GM19023 (cell line): Measurements from ENCODE around the gene EP400.
A peak's percentile ranks its signal among the peaks of the same experiment; 100 is the strongest.

Source experiments
- ATAC-seq: cut with Tn5 transposase; IDR thresholded peaks from one replicate; pipeline ENCODE4 v1.9.1; 2021; ENCODE audit warnings: mild to moderate bottlenecking, moderate library complexity; ENCODE audit not compliant: unreplicated experiment

The EP400 gene

GRCh38 chr12:131949431-131950181 is at the start of gene EP400:
EP400 (plus strand) TSS chr12:131949942; CDS start chr12:131960620, 10,678 bp downstream.
- ATAC-seq: peak; percentile 84

DNA sequence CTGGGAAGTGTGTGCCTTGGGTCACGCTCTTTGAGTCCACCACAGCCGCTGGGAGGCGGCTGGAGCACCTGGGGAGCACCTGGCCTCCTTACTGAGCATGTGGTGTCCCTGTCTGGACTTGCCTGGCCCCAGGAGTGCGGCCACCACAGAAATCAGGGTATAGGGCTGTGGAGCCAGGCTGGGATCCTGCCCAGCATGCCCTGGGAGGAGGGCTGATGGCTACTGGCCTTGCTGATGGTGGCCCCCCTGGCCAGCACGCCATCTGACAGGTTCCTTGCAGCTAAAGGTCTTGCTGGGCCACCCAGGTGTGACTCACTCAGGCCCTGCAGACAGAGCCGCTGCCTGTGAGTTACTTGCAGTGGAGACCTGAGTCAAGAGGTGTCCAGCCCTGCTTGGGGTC is 49.3 kb upstream of the EP400 start:
- ATAC-seq: no peak

- ATAC-seq: no peak
These were observed 48.1 kb upstream of the EP400 start for GRCh38 chr12:131901431-131902331.

DNA sequence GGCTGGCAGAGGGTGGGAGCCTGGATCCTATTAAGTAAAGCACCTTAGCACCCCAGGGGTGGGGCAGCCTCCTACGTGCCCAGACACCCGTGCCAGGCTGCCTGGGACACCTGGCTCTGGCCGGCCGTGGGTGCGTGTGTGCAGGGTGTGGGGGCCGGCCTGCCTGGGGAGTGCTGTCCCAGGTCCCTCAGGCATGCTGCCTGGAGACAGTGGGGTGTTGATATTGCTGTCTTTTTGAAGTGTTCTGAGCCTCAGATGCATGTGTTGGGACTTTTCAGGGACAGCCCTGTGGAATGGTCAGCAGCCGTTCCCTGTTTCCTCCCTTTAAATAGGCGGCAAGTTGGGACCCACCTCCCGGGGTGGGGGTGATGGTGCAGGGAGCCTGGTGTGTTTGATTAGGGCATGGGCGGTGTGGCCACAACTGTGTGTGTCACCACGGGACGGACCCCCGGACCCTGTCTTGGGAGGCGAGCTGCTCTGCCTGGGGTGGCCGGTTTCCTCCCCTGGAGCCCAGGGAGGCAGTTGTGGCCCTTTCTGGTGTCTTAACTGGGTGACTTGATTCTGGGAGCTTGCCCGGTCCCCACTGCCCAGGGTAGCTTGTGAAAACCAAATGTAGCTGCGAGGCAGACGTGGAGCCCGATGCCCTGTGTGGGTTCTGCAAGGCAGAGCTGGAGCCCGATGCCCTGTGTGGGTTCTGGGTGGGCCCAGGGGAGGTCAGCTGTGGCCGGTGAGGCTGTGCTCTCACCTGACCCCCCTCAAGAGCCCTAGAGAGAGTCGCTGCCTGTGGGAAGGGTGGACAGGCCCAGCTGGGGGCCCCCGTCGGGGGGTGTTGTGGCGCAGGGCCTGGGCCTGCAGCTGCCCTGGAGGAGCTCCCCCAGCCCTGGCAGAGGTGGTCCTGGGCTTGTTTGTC is 47.2 kb upstream of the EP400 start:
- no peak for ATAC-seq

DNA sequence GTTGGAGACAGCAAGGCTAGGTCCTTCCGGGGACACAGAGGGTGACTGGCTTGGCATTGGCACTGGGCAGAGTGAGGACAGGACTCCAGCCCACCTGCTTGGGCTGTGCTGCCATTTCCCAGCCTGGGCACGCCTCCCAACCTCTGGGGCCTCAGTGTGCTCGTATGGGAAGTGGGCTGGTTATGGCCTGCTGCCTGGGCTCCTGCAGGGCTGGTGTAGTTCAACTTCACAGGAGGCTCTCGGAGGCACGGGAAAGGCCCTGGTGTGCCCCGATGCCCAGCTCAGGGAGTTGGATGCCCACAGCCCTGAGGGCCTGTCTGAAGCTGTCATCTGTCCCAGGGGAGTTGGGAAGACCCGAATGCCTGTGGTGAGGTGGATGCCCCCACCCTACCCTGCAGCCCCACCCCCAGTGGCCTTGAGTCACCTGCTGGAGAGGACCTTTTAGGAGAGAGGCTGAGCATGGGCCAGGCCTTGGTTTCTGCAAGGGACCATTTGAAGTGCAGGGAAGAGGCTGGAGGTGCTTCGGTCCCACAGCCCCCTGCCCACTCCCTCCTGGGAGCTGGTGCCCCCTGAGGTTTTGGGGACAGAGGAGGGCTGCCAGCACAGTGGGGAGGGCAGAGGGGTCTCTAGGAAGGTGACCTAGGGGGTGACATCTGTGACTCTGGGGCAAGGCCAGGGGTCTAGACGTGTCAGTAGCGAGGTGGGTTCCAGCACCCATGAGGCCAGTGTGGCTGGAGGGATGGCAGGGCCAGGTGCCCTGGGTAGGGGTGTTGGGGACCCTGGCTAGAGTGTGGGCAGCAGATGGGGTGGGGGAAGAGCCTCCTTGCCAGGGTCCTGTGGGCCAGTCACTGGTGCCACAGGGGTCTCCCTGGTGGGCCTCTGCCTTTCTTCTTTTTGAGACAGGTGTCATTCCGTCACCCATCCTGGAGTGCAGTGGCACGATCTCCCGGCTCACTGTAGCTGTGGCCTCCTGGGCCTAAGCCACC is 46.2 kb upstream of the EP400 start:
- no peak for ATAC-seq

- no peak for ATAC-seq
These were observed 45.4 kb upstream of the EP400 start for GRCh38 chr12:131904346-131904745.

DNA sequence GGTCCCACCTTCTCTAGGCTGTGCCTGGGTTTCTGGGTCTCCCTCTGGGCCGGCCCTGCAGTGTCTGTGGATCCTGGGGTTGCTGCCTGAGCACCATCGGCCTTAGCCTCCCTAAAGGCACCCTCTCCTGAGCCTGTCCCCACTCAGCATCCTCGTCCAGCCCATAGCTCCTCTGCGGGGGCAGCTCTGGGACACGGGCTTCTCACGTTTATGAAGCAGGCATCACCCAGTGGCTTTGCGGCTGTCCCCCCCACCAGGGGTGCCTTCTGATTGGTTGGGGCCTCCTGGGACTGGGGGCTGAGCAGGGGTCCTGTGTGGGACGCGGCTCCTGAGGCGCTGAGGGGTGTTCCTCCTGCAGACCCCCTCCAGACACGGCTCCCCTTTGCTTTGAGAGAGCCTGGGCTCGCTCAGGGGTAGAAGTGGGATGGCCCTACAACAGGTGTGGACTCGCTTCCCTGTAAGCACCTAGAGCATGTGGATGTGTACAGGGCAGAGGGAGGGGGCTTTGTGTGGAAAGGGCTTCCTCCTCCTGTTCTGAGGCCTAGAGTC is 44.6 kb upstream of the EP400 start:
- ATAC-seq: no peak

DNA sequence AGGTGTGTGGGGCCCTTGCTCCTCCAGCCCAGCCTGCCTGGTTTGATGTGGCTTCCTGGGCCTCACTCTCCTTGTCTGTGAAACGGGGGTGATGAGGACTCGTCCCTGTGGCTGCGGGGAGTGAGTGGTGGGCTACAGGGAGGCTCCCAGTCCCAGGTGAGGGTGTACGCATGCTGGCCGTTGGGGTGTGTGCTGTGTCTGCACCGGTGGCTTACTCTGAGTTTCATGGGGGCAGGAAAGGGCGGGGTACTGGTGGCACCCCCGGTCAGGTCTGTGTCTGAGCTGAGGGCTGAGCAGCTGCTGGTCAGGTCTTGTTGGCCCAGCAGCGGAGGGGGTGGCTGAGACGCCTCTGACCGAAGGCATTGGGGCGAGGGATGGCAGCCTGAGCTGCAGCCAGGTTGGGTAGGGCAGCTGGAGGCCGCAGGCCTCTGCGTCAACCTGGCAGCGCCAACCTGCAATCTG is 44.1 kb upstream of the EP400 start:
- ATAC-seq: no peak

DNA sequence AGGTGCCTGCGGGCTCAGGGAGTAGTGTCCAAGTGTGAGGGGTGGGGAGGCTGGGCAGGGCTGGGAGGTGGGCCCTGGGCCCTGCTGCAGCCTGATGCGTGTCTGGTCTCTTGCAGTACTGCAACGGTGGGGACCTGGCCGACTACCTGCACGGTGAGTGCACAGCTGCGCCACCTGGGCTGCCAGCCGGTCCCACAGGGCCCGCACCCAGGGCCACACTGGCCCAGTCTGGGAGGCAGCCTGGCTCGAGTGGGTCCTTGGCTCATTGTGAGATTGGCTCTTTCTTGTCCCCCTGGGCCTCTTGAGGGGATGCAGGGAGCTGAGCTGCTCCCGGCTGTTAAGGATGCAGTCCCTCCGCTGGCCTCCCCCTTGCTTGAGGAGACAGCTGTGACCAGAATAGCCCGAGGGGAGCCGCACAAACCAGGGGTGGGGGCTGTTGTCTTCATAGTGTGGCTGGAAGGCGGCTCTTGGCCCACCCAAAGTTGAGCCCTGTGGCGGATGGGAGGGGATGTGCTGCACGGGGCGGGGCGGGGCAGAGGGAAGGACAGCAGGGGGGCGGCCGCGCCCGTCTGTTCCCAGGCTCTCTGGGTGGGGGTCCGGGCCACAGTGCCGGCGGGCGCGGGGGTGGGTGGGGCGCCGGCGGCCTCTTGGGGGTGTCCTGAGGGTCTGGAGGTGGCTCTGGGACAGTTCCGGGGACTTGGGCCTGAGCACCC is 42.2 kb upstream of the EP400 start:
- ATAC-seq: no peak

- no peak for ATAC-seq
These were observed 41.4 kb upstream of the EP400 start for GRCh38 chr12:131908092-131909080.

DNA sequence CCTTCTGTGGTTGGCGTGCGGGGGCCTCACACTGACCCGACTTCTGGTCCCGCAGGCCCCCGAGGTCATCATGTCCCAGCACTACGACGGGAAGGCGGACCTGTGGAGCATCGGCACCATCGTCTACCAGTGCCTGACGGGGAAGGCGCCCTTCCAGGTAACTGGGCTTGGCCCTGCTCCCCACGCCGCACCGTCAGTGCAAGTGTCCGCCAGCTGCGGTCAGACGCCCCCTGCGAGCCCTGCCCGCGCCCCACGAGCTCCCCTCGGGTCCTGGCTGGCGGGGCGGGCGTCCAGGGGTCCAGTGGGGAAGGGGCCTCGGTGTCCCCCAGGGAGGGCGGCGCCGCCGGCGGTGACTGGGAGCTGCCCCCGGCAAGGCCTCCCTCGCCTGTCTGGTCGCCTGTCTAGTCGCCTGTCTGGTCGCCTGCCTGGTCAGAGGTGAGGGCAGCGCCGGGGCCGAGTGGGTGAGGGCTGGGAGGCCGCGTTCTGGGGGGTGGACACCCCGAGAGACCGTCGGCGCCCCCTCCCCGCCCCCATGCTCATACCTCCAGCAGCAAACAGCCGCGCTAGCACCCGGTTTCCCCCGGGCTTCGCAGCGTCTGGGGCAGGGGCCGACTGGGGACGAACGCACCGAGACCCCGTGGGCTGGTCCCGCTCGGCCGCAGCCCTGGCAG is 40.5 kb upstream of the EP400 start:
- ATAC-seq: no peak

- ATAC-seq: no peak
These were observed 40.0 kb upstream of the EP400 start for GRCh38 chr12:131909752-131910219.

- no peak for ATAC-seq
These were observed 39.3 kb upstream of the EP400 start for GRCh38 chr12:131910302-131911027.

- no peak for ATAC-seq
These were observed 38.6 kb upstream of the EP400 start for GRCh38 chr12:131911028-131911650.

DNA sequence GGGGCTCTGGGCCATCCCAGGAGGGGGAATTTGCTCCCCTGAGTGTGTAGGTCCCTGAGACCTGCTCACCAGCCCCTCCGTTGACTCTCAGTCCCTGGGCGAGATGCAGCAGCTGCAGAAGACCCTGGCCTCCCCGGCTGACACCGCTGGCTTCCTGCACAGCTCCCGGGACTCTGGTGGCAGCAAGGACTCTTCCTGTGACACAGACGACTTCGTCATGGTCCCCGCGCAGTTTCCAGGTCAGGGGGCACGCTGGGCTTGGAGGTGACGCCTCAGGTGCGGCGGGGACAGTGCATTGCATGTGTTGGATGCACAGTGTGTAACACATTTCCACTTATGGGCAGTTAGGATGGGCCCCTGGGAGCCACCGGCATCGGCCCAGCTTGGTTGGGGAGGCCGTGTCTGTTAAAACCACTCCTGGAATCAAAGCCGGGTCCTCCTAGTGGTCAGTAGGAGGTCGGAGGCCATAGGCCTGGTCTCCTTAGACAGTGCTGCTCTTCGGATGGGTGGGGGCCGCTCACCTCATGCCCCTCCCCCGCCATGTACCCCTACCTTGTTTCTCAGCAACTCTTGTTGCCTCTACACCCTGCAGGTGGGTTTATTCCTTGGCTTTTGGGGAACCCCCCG is 37.8 kb upstream of the EP400 start:
- ATAC-seq: no peak
